Colonic mucosa (tissue), 4 donors: ENCODE results near the gene FAM83F. TPM values are rescaled to one million over a fixed set of nuclear protein-coding genes. Genes with fewer than 3 reads are reported as not detected.

Experiments
- DNase-seq: peaks from one replicate; pipeline ENCODE4 v3.0.0-alpha.2; 2020
- H3K27ac ChIP-seq: fragments of 200-600 bp; one replicate; pipeline ENCODE4 v1.8.0; 2021
- H3K27me3 ChIP-seq: fragments of 200-600 bp; one replicate; pipeline ENCODE4 v1.8.0; 2021
- H3K36me3 ChIP-seq: fragments of 200-600 bp; one replicate; pipeline ENCODE4 v1.8.0; 2021
- H3K4me1 ChIP-seq: fragments of 200-600 bp; one replicate; pipeline ENCODE4 v1.8.0; 2021; ENCODE audit warnings: mild to moderate bottlenecking
- H3K4me3 ChIP-seq: fragments of 200-600 bp; one replicate; pipeline ENCODE4 v1.8.0; 2021
- H3K9ac ChIP-seq, 2 donors: one replicate each; pipeline ENCODE4 v1.7.0; 2013; ENCODE audit warnings: control low read depth in 2 of 2, low read depth in 2 of 2, low read length in 2 of 2
- H3K9me3 ChIP-seq: fragments of 200-600 bp; one replicate; pipeline ENCODE4 v1.8.0; 2021
- CTCF ChIP-seq: fragments of 200-600 bp; IDR thresholded peaks from one replicate; pipeline ENCODE4 v1.8.0; 2022; ENCODE audit warnings: antibody characterized with exemption, mild to moderate bottlenecking
- intact Hi-C: fragments of 100-400 bp; cut with DNase I; formaldehyde crosslinking; loops from one replicate; pipeline ENCODE4 v1.14.1; 2022
- total RNA-seq, 2 donors: library from RNA; stranded (reverse); fragmentation: NEBNext Ultra II Directional in 1 of 2; extraction: Animal tissue kit (Norgen Biotek cat#: 25700) in 1 of 2; gene quantifications; one replicate each; pipeline ENCODE4 v1.2.1, GENCODE V29; 2021
- donor health status: healthy.
- donor health status: DM: no; HTN: no; CAD: no.
- donor health status: DM: no; HTN: no; CAD: no.

FAM83F gene
- total RNA-seq, 2 donors from 2014 or later = 38.3 to 40.6 TPM

DNA sequence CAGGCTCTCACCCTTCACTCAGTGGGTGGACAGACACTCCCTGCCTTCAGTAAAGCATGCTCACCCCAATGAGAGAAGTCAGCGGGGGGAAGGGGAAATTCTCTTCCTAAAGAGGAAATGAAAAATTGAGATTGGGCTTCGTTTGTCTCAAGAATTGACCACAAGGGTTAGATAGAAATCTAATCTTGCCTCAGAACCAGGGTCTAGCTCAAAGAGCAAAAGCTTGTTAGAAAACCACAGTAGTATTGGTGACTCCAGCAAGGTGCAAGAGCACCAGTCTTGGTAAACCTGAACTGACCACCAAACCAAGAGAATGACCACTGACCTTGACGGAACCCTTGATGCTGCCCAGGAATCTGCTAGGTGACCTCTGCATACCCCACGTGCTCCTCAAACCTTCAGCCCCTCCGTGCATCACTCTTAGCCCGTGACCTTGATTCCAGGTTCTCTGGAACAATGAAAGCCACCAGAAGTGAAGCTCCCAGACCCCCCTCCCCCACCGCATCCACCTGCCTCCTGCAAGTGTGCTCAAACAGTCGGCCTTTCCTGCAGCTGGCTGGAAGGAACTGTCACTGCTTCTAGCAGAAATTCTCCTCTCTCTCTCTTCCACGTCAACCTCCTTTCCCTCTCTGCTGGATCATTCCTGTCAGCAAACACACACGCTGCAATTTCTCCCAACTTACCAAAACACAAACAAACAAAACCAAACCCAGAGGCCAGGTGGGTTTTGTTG, 37.7 kb upstream of the FAM83F start:
- no peak overlapping the region for H3K27ac ChIP-seq
- DNase-seq = no peak
- H3K27me3 ChIP-seq = no peaks in the 10 kb centered on the region
- H3K4me1 ChIP-seq = no peaks in the 10 kb centered on the region
- no peak overlapping the region for H3K4me3 ChIP-seq
- H3K9ac ChIP-seq = no peak overlapping the region
- H3K9me3 ChIP-seq = no peaks in the 10 kb centered on the region
- H3K36me3 ChIP-seq = no peaks in the 10 kb centered on the region
- no peak for TF ChIP-seq CTCF
- intact Hi-C loops = no loop called here

DNA sequence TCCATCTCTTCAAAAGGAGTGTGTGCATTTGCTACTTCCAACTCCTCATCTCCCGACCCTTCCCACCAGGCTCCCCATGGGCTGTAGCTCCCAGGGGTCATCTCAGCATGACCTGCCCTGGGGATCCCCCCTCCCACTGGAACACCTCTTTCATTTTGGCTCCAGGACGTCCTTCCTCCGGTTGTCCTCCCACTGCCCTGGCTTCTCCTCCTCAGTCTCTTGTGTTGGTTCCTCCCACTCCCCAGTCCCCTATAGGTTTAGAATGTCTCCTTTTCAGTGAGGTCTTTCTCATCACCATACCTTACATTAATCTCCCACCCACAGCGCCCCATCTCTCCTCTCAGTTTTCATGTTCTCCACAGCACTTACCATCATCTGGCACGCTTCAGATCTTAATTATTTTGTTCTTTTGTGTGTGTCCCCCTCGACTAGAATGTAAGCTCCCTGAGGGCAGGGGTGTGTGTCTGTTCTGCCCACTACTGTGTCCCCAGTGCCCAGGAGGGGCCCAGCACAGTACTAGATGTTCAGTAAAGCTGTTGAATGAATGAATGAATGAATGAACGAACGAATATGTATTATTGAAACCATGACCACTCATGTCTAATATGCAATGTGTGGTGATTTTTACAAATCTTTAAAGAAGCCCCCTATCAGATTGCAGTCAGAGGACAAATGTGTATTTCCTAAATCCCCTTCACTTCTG, 36.6 kb upstream of the FAM83F start:
- intact Hi-C loops = no loop called here
- TF ChIP-seq CTCF = no peak
- H3K27me3 ChIP-seq = no peaks in the 10 kb centered on the region
- H3K9ac ChIP-seq = no peak overlapping the region
- no peaks in the 10 kb centered on the region for H3K36me3 ChIP-seq
- no peak for DNase-seq
- H3K27ac ChIP-seq = no peak overlapping the region
- no peak overlapping the region for H3K4me3 ChIP-seq
- H3K9me3 ChIP-seq = no peaks in the 10 kb centered on the region
- no peaks in the 10 kb centered on the region for H3K4me1 ChIP-seq

DNA sequence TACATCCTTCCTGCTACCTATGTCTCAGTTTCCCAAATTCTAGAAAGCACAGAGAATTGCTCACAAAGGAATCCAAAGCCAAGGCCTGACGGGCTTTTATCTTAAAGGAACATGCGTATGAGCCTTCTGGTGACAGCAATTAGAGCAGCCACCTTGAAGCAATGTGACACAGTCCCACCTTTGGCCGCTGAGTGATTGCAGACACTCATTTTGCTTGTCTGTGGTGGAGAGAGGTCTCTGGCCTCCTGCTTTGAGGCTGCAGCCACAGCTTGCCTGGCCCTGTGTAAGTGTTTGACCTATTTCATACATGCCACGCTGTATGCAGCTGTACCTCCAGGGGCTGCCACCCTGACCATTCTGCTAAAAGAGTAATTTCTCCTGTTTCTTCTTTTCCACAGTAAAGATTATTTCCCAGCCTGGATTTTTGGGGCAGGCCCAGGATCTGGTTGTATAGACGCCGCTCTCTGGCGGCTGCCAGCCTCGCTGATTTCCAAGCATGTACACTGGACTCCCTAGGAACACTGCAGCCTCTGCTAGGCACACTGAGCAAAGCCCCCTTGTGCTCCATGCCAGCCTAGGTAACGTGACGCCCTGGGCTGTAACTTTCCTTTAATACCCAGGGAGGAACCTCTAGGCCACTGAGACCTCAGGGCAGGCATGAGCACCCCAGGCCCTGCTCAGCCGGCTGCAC, 35.7 kb upstream of the FAM83F start:
- Histone ChIP-seq H3K36me3 (no peaks in the 10 kb centered on the region), H3K27me3 (no peaks in the 10 kb centered on the region), H3K4me3 (no peak overlapping the region), H3K27ac (no peak overlapping the region), H3K9me3 (no peaks in the 10 kb centered on the region), H3K4me1 (no peaks in the 10 kb centered on the region), H3K9ac (no peak overlapping the region)
- no peak for TF ChIP-seq CTCF
- intact Hi-C loops = no loop called here
- no peak for DNase-seq

GRCh38 chr22:39959640-39960447, 34.9 kb upstream of the FAM83F start, which contains the start of gene TMA7B:
TSS of gene TMA7B (plus strand) at chr22:39960397. CDS start at chr22:39964375, 3,978 bp downstream.
- no peaks in the 10 kb centered on the region for H3K36me3 ChIP-seq
- intact Hi-C loops = no loop called here
- no peak within 1 kb of the TSS for H3K27ac ChIP-seq
- no peak for DNase-seq
- H3K4me1 ChIP-seq = no peaks in the 10 kb centered on the region
- TF ChIP-seq CTCF = no peak
- no peak within 1 kb of the TSS for H3K9ac ChIP-seq
- H3K27me3 ChIP-seq = no peaks in the 10 kb centered on the region
- no peaks in the 10 kb centered on the region for H3K9me3 ChIP-seq
- H3K4me3 ChIP-seq = no peak within 1 kb of the TSS
